Measurements from ENCODE around the gene SFPQ. TPM values are rescaled to one million over a fixed set of nuclear protein-coding genes. Genes with fewer than 3 reads are reported as not detected.
A peak's percentile ranks its signal among the peaks of the same experiment; 100 is the strongest.
"Not testable (repeated sequence)": the region's sequence is repeated elsewhere in the genome, so short reads cannot be mapped to it uniquely, and the experiment has no call there.

The SFPQ gene
- total RNA-seq, 1 donor from 2014 or later, result 369 TPM

DNA sequence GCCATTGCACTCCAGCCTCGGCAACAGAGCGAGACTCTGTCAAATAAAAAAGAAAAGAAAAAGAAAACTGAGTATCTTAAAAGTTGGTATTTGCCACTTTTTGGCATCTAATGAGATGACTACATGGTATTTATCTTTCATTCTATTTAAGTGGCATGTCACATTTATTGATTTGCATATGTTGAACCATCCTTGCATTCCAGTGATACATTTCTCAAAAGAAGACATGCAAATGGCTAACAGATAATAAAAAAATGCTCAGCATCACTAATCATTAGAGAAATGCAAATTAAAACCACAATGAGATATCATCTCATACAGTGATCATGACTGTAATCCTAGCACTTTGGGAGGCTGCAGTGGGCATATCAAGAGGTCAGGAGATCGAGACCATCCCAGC lies 28.1 kb downstream of the SFPQ start:
- peaks cover 5% of the 10 kb centered on the region for H3K36me3 Mint-ChIP-seq (ENCODE audit: low read depth)
- peaks cover 11% of the 10 kb centered on the region for H3K9me3 Mint-ChIP-seq
- H3K4me3 Mint-ChIP-seq (ENCODE audit: low read depth), result no peak overlapping the region
- intact Hi-C loops (cut with micrococcal nuclease), result no loop called here
- H3K27ac Mint-ChIP-seq, result no peak overlapping the region
- H3K27me3 Mint-ChIP-seq (ENCODE audit: low read depth), result no peaks in the 10 kb centered on the region
- H3K4me1 Mint-ChIP-seq (ENCODE audit: low read depth), result peaks cover 8% of the 10 kb centered on the region
- DNase-seq (ENCODE audit: low spot score), result no peak

DNA sequence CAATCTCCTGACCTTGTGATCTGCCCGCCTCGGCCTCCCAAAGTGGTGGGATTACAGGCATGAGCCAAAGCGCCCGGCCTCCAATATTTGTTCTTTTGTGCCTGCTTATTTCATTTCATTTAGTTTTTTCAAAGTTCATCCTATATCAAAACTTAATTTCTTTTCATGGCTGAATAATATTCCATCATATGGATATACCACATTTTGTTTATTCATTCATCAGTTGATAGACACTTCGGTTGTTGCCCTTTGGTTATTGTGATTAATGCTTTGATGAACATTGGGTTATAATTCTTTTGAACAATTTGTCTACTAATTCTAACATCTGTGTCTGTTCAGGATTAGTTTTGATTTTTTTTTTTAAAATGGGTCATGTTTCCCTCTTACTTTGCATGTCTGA lies 41.7 kb downstream of the SFPQ start:
- no peaks in the 10 kb centered on the region for H3K27me3 Mint-ChIP-seq (ENCODE audit: low read depth)
- no peak overlapping the region for H3K27ac Mint-ChIP-seq
- H3K4me1 Mint-ChIP-seq (ENCODE audit: low read depth), result peaks cover 3% of the 10 kb centered on the region
- DNase-seq (ENCODE audit: low spot score), result no peak
- intact Hi-C loops (cut with micrococcal nuclease), result no loop called here
- no peaks in the 10 kb centered on the region for H3K36me3 Mint-ChIP-seq (ENCODE audit: low read depth)
- H3K4me3 Mint-ChIP-seq (ENCODE audit: low read depth), result no peak overlapping the region
- peaks cover 6% of the 10 kb centered on the region for H3K9me3 Mint-ChIP-seq

DNA sequence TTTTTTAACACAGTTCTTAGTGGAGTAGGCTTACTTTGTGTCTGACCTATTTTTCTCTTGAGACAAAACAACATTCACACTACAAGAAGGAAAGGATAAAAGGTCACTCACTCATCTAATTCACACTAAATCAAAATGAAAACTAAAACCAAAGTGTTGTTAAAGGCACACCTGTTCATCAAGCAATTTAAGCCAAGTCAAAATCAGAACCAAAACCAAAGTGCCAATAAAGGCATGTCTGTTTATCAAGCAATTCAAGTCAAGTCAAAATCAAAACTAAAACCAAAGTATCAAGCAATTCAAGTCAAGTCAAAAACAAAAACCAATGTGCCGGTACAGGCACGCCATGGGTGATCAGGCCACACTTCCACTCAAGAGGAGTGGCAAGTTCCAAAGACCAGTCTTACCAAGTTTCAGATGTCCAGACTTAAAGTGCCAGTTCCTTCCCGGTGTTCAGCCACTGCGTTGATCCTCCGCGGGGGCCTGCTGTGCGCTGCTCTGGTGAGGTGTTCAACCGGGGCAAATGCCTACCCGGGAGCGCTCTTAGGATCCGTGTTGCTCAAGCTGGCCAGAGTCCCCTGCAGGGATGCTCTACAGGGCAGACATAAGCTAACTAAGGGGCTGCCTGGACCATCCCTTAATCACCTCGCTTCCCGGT lies 46.9 kb downstream of the SFPQ start:
- H3K9me3 Mint-ChIP-seq; H3K36me3 Mint-ChIP-seq (ENCODE audit: low read depth); intact Hi-C loops (cut with micrococcal nuclease); H3K27me3 Mint-ChIP-seq (ENCODE audit: low read depth); H3K4me1 Mint-ChIP-seq (ENCODE audit: low read depth); DNase-seq (ENCODE audit: low spot score); H3K4me3 Mint-ChIP-seq (ENCODE audit: low read depth): not testable (repeated sequence)
- H3K27ac Mint-ChIP-seq, result peak overlapping the region; percentile 20

DNA sequence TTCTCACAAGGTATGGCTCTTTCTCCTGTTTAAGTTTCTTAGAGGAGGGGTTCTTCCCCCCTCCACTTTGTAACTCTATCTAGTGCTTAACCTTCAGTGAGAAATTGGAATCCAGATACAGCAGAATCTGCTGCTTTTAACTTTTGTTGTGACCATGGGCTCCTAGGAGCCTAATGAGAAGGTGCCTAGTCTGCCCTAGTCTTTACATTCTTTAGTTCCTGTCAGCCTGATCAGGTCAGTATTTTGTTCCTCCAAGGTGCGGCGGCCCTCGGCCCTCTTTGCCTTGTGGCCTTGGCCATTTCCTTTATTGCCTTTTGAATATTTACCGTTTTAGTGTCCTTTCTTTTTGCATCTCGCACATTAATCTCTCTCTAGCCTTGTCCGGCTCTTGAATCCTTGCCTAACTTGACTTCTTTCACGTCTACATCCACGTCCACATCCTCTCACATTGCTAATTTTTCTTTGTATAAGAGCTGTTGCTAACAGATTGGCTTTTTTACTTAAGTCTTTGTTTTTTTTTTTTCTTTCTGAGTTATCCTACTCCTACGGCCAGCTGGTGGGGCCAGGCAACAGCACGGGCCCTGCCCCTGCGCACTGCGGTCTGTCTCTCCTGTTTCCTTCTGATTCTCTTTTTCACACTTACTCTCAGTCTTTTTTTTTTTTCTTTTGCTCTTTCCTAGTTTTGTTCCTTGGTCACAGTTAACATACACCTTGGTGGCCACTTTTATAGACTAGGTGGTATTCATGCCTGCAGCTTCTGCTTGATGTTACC lies 49.0 kb downstream of the SFPQ start:
- Mint-ChIP-seq H3K9me3 (no peaks in the 10 kb centered on the region), H3K4me1 (ENCODE audit: low read depth) (peaks cover 9% of the 10 kb centered on the region), H3K4me3 (ENCODE audit: low read depth) (no peak overlapping the region), H3K27me3 (ENCODE audit: low read depth) (no peaks in the 10 kb centered on the region), H3K36me3 (ENCODE audit: low read depth) (no peaks in the 10 kb centered on the region), H3K27ac (no peak overlapping the region)
- DNase-seq (ENCODE audit: low spot score), result no peak
- intact Hi-C loops (cut with micrococcal nuclease), result no loop called here

DNA sequence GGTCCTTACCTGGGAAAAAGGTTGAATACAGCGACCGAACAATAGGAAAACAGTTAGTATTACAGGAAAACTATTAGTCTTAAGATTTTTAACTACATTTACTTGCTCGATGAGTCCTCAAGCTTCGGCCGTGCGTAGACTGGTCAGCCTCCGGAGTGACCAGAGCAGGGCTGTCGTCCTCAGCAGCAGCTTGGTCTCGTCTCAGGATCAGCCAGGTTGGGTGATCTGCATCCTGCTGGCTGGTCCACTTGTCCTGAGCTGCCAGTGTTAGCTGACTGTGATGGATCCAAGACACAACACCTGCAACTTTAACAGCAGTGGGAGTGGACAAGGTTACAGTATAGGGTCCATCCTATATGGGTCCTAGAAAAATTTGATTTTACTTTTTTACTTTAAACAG lies 50.2 kb downstream of the SFPQ start:
- H3K27me3 Mint-ChIP-seq (ENCODE audit: low read depth); intact Hi-C loops (cut with micrococcal nuclease); H3K27ac Mint-ChIP-seq; DNase-seq (ENCODE audit: low spot score); H3K9me3 Mint-ChIP-seq; H3K4me1 Mint-ChIP-seq (ENCODE audit: low read depth); H3K4me3 Mint-ChIP-seq (ENCODE audit: low read depth); H3K36me3 Mint-ChIP-seq (ENCODE audit: low read depth): not testable (repeated sequence)

DNA sequence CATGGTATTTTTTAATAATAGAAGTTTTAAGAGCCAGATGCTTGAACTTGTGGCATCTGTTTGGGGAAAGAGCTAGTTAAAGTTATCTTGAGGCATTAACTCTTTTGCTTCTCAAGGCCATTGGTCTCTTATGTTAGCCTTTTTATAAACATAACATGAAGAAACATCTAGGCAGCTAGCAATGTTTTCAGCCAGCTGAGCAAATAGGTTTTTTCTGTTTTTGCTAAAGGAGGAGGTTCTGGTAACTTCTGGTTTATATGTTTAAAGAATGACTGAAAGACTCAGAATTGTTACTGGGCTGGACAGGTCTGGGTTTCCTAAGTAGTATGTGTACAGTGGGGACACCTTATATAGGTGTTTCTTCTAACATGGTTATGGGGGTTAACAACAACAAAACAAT lies 50.7 kb downstream of the SFPQ start:
- H3K27ac Mint-ChIP-seq; H3K36me3 Mint-ChIP-seq (ENCODE audit: low read depth); H3K4me1 Mint-ChIP-seq (ENCODE audit: low read depth); intact Hi-C loops (cut with micrococcal nuclease); H3K27me3 Mint-ChIP-seq (ENCODE audit: low read depth); H3K9me3 Mint-ChIP-seq; DNase-seq (ENCODE audit: low spot score); H3K4me3 Mint-ChIP-seq (ENCODE audit: low read depth): not testable (repeated sequence)

DNA sequence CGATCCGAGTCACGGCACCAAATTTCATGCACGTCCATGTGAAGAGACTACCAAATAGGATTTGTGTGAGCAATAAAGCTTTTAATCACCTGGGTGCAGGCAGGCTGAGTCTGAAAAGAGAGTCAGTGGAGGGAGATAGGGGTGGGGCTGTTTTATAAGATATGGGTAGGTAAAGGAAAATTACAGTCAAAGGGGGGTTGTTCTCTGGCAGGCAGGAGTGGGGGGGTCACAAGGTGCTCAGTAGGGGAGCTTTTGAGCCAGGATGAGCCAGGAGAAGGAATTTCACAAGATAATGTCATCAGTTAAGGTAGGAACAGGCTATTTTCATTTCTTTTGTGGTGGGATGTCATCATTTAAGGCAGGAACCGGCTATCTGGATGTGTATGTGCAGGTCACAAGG lies 55.4 kb downstream of the SFPQ start:
- DNase-seq (ENCODE audit: low spot score); H3K27me3 Mint-ChIP-seq (ENCODE audit: low read depth); H3K27ac Mint-ChIP-seq; H3K4me1 Mint-ChIP-seq (ENCODE audit: low read depth); H3K36me3 Mint-ChIP-seq (ENCODE audit: low read depth); H3K4me3 Mint-ChIP-seq (ENCODE audit: low read depth); intact Hi-C loops (cut with micrococcal nuclease); H3K9me3 Mint-ChIP-seq: not testable (repeated sequence)

DNA sequence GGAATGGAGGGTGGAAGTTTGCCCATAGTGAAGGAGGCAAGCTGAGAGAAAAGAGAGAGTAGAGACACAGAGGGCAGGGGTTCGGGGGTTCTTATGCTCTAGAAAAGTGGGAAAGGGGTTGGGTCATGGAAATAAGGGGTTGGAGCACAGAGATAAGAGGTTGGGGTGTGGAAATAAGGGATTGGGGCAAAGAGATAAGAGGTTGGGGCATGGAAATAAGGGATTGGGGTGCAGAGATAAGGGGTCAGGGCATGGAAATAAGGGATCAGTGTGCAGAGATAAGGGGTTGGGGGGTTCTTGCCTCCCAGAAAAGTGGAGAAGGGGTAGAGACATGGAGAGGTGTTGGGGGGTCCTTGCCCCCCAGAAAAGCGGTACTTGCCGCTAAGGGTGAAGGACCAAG lies 56.2 kb downstream of the SFPQ start:
- DNase-seq (ENCODE audit: low spot score), result no peak
- H3K4me3 Mint-ChIP-seq (ENCODE audit: low read depth), result no peak overlapping the region
- intact Hi-C loops (cut with micrococcal nuclease), result no loop called here
- no peaks in the 10 kb centered on the region for H3K36me3 Mint-ChIP-seq (ENCODE audit: low read depth)
- no peaks in the 10 kb centered on the region for H3K4me1 Mint-ChIP-seq (ENCODE audit: low read depth)
- H3K9me3 Mint-ChIP-seq, result no peaks in the 10 kb centered on the region
- peaks cover 2% of the 10 kb centered on the region for H3K27me3 Mint-ChIP-seq (ENCODE audit: low read depth)
- no peak overlapping the region for H3K27ac Mint-ChIP-seq

Other genes starting within 250 kb of the SFPQ start
- gene TMEM35B, start 207.8 kb downstream of the SFPQ start, total RNA-seq, result 15.0 and 19.3 TPM in 2 replicates
- 20.8 and 20.9 TPM in 2 replicates for gene ZMYM6, start 161.2 kb downstream of the SFPQ start, total RNA-seq
- 2.4 and 2.7 TPM in 2 replicates for gene ZMYM1, start 113.8 kb downstream of the SFPQ start, total RNA-seq
- 31.9 and 35.1 TPM in 2 replicates for gene ZMYM4, start 75.6 kb upstream of the SFPQ start, total RNA-seq